ENCODE results near the gene GPRASP1. TPM values are rescaled to one million over a fixed set of nuclear protein-coding genes. Genes with fewer than 3 reads are reported as not detected.
"Not testable (repeated sequence)": the region's sequence is repeated elsewhere in the genome, so short reads cannot be mapped to it uniquely, and the experiment has no call there.

The GPRASP1 gene
- total RNA-seq, 1 donor from 2014 or later, result 7.3 TPM

GRCh38 chrX:102669526-102669925, 18.2 kb downstream of the GPRASP1 start:
- no peak for DNase-seq (ENCODE audit: low spot score)
- Histone ChIP-seq H3K9me3 (ENCODE audit: low read depth) (peaks cover under 1% of the 10 kb centered on the region), H3K79me2 (ENCODE audit: low read depth) (no peaks in the 10 kb centered on the region), H4K20me1 (ENCODE audit: low read depth) (no peaks in the 10 kb centered on the region), H3F3A (ENCODE audit: low read depth) (no peaks in the 10 kb centered on the region), H3K9ac (no peak overlapping the region), H3K4me3 (no peak overlapping the region), H2AFZ (replicated peaks) (no peak overlapping the region), H3K4me1 (no peaks in the 10 kb centered on the region), H3K4me2 (no peak overlapping the region), H3K27me3 (no peaks in the 10 kb centered on the region), H3K27ac (no peak overlapping the region), H3K36me3 (no peaks in the 10 kb centered on the region)
- TF ChIP-seq CTCF (IDR thresholded peaks at IDR 0.05), result no peak
- no peak for TF ChIP-seq EZH2 (IDR thresholded peaks at IDR 0.05)
- no peak for TF ChIP-seq EZH2phosphoT487 (IDR thresholded peaks at IDR 0.05)
- H3K9me3 Mint-ChIP-seq, result peaks cover 37% of the 10 kb centered on the region
- H3K27ac Mint-ChIP-seq, result no peak overlapping the region
- H3K4me3 Mint-ChIP-seq, result no peak overlapping the region
- peaks cover 2% of the 10 kb centered on the region for H3K27me3 Mint-ChIP-seq (ENCODE audit: insufficient read depth, low read depth)
- peaks cover 2% of the 10 kb centered on the region for H3K36me3 Mint-ChIP-seq
- no peaks in the 10 kb centered on the region for H3K4me1 Mint-ChIP-seq

GRCh38 chrX:102672856-102673255, 21.6 kb downstream of the GPRASP1 start:
- no peak overlapping the region for H3K27ac ChIP-seq
- no peak overlapping the region for H3K4me2 ChIP-seq
- H3K79me2 ChIP-seq (ENCODE audit: low read depth), result no peaks in the 10 kb centered on the region
- Mint-ChIP-seq H3K36me3 (no peaks in the 10 kb centered on the region), H3K4me3 (no peak overlapping the region), H3K4me1 (no peaks in the 10 kb centered on the region), H3K27ac (no peak overlapping the region), H3K27me3 (ENCODE audit: insufficient read depth, low read depth) (peaks cover 4% of the 10 kb centered on the region), H3K9me3 (peaks cover 26% of the 10 kb centered on the region)
- TF ChIP-seq CTCF (IDR thresholded peaks at IDR 0.05) (no peak), EZH2phosphoT487 (IDR thresholded peaks at IDR 0.05) (no peak), EZH2 (IDR thresholded peaks at IDR 0.05) (no peak)
- H3K36me3 ChIP-seq, result no peaks in the 10 kb centered on the region
- no peaks in the 10 kb centered on the region for H3K27me3 ChIP-seq
- H4K20me1 ChIP-seq (ENCODE audit: low read depth), result no peaks in the 10 kb centered on the region
- H2AFZ ChIP-seq (replicated peaks), result no peak overlapping the region
- no peak overlapping the region for H3K4me3 ChIP-seq
- DNase-seq (ENCODE audit: low spot score), result no peak
- no peaks in the 10 kb centered on the region for H3F3A ChIP-seq (ENCODE audit: low read depth)
- no peaks in the 10 kb centered on the region for H3K9me3 ChIP-seq (ENCODE audit: low read depth)
- no peaks in the 10 kb centered on the region for H3K4me1 ChIP-seq
- H3K9ac ChIP-seq, result no peak overlapping the region

GRCh38 chrX:102677479-102677878, 26.2 kb downstream of the GPRASP1 start:
- H3K9me3 Mint-ChIP-seq, result peaks cover 31% of the 10 kb centered on the region
- H3K4me3 Mint-ChIP-seq, H3K27ac Mint-ChIP-seq: not testable (repeated sequence)

GRCh38 chrX:102684772-102685520, 33.7 kb downstream of the GPRASP1 start:
- H3K4me2 ChIP-seq, result no peak overlapping the region
- no peaks in the 10 kb centered on the region for H3K79me2 ChIP-seq (ENCODE audit: low read depth)
- no peaks in the 10 kb centered on the region for H3F3A ChIP-seq (ENCODE audit: low read depth)
- Mint-ChIP-seq H3K36me3 (peaks cover 5% of the 10 kb centered on the region), H3K27ac (no peak overlapping the region), H3K4me3 (no peak overlapping the region), H3K9me3 (peaks cover 48% of the 10 kb centered on the region), H3K27me3 (ENCODE audit: insufficient read depth, low read depth) (no peaks in the 10 kb centered on the region), H3K4me1 (no peaks in the 10 kb centered on the region)
- H4K20me1 ChIP-seq (ENCODE audit: low read depth), result no peaks in the 10 kb centered on the region
- no peak overlapping the region for H2AFZ ChIP-seq (replicated peaks)
- no peaks in the 10 kb centered on the region for H3K4me1 ChIP-seq
- H3K9ac ChIP-seq, result no peak overlapping the region
- TF ChIP-seq CTCF (IDR thresholded peaks at IDR 0.05) (no peak), EZH2 (IDR thresholded peaks at IDR 0.05) (no peak), EZH2phosphoT487 (IDR thresholded peaks at IDR 0.05) (no peak)
- H3K36me3 ChIP-seq, result peaks cover 4% of the 10 kb centered on the region
- peaks cover 6% of the 10 kb centered on the region for H3K9me3 ChIP-seq (ENCODE audit: low read depth)
- H3K4me3 ChIP-seq, result no peak overlapping the region
- no peak for DNase-seq (ENCODE audit: low spot score)
- no peak overlapping the region for H3K27ac ChIP-seq
- H3K27me3 ChIP-seq, result no peaks in the 10 kb centered on the region

More at GRCh38 chrX:102677479-102677878, 26.2 kb downstream of the GPRASP1 start:
- H3K27ac ChIP-seq; H3K4me1 ChIP-seq; H3K9ac ChIP-seq; H3K27me3 ChIP-seq; H3K79me2 ChIP-seq (ENCODE audit: low read depth); H3K27me3 Mint-ChIP-seq (ENCODE audit: insufficient read depth, low read depth); H3K4me2 ChIP-seq; H3K9me3 ChIP-seq (ENCODE audit: low read depth); H3K4me3 ChIP-seq; H3K4me1 Mint-ChIP-seq; DNase-seq (ENCODE audit: low spot score); H2AFZ ChIP-seq (replicated peaks); H3K36me3 Mint-ChIP-seq; H3F3A ChIP-seq (ENCODE audit: low read depth); H3K36me3 ChIP-seq; H4K20me1 ChIP-seq (ENCODE audit: low read depth): not testable (repeated sequence)

Measured in neural progenitor cell (in vitro differentiated cells).